HepG2 (cell line): ENCODE measurements around the gene PPP2R5E. TPM values are rescaled to one million over a fixed set of nuclear protein-coding genes. Genes with fewer than 3 reads are reported as not detected.

Experiments used
- ATAC-seq: fragments of 200-7000 bp; cut with Tn5 transposase; 3 replicates; pipeline ENCODE4 v1.9.1; 2020; ENCODE audit warnings: mild to moderate bottlenecking, moderate library complexity
- BruUV-seq: library from RNA; stranded (reverse); fragments of 400-500 nt; replicated peaks from 2 replicates; lab custom pipeline; 2021; lab: Mats Ljungman, UMichigan
- CTCF ChIA-PET: fragments of 300-600 bp; formaldehyde crosslinking; extraction: SDS; loops from one replicate; lab custom pipeline; 2021; ENCODE audit warnings: low total read pairs, inconsistent platforms, low intra/inter-chr PET ratio; lab: Yijun Ruan, JAX
- POLR2A ChIA-PET: fragments of 350-600 bp; sonication (Branson Sonifier 250); formaldehyde crosslinking; loops from one replicate; lab custom pipeline; 2020; ENCODE audit warnings: antibody characterized with exemption, inconsistent platforms; lab: Yijun Ruan, JAX
- DNase-seq: peaks from one replicate; pipeline ENCODE4 v3.0.0-alpha.2; 2015; ENCODE audit warnings: low spot score
- FAIRE-seq: peaks from 3 replicates; lab custom pipeline; 2011; peaks lifted over from hg19 to GRCh38; lab: Jason Lieb, UNC
- H2AFZ ChIP-seq: one replicate; pipeline ENCODE4 v1.6.1; 2011; ENCODE audit warnings: low read length, inconsistent platforms
- H3K27ac ChIP-seq: fragments of 300-600 bp; 3 replicates; pipeline ENCODE4 v1.8.0; 2011; ENCODE audit warnings: mixed run types, mild to moderate bottlenecking, mixed read lengths, low read length, inconsistent platforms; ENCODE audit not compliant: insufficient read depth; ENCODE audit errors: extremely low read length
- H3K27me3 ChIP-seq, 2 experiments: fragments of 200-600 bp in 1 of 2; 2 replicates in 1 of 2; 3 replicates in 1 of 2; pipeline versions ENCODE4 v1.6.0 to v1.8.0; 2011; ENCODE audit warnings: low read length in 2 of 2, mild to moderate bottlenecking in 2 of 2, moderate library complexity in 2 of 2, inconsistent platforms in 1 of 2; ENCODE audit not compliant: insufficient read depth in 2 of 2, control insufficient read depth in 1 of 2
- H3K36me3 ChIP-seq, 2 experiments: fragments of 200-600 bp in 1 of 2; replicated peaks in 1 of 2; 2 replicates in 1 of 2; 3 replicates in 1 of 2; pipeline versions ENCODE4 v1.5.1 to v1.8.0; 2011; ENCODE audit warnings: low read length in 2 of 2, inconsistent platforms in 1 of 2; ENCODE audit not compliant: insufficient read depth in 2 of 2, control insufficient read depth in 1 of 2
- H3K4me1 ChIP-seq: 2 replicates; pipeline ENCODE4 v1.5.1; 2012; ENCODE audit warnings: low read length, inconsistent platforms; ENCODE audit not compliant: insufficient read depth
- H3K4me2 ChIP-seq: 2 replicates; pipeline ENCODE4 v1.6.0; 2011; ENCODE audit warnings: low read depth, low read length, inconsistent platforms
- H3K4me3 ChIP-seq, 3 experiments: fragments of 200-600 bp in 1 of 3; sonication (generic), shearing (Covaris generic) in 1 of 3; replicated peaks in 1 of 3; 2 replicates each; pipeline ENCODE4 v1.5.1; 2011 to 2016; ENCODE audit warnings: low read length in 3 of 3, inconsistent platforms in 2 of 3, low read depth in 2 of 3, mild to moderate bottlenecking in 2 of 3, control low read depth in 1 of 3, mixed read lengths in 1 of 3; ENCODE audit not compliant: insufficient read depth in 1 of 3
- H3K79me2 ChIP-seq: one replicate; pipeline ENCODE4 v1.6.1; 2011; ENCODE audit warnings: low read length, inconsistent platforms; ENCODE audit not compliant: insufficient read depth
- H3K9ac ChIP-seq: 2 replicates; pipeline ENCODE4 v1.6.0; 2011; ENCODE audit warnings: mild to moderate bottlenecking, low read depth, low read length, inconsistent platforms; ENCODE audit not compliant: insufficient read depth
- H3K9me3 ChIP-seq: 2 replicates; pipeline ENCODE4 v1.5.1; 2012; ENCODE audit warnings: mild to moderate bottlenecking, low read length
- H4K20me1 ChIP-seq: 2 replicates; pipeline ENCODE4 v1.6.0; 2011; ENCODE audit warnings: inconsistent platforms, mild to moderate bottlenecking, low read length, moderate library complexity; ENCODE audit not compliant: insufficient read depth
- HHEX ChIP-seq: IDR thresholded peaks from 2 replicates; pipeline ENCODE4 v1.6.1; 2016; ENCODE audit warnings: control low read depth
- HMG20B ChIP-seq: conservative IDR thresholded peaks from 2 replicates; pipeline ENCODE4 v1.6.1; 2016; ENCODE audit warnings: missing genetic modification reagents, missing compliant biosample characterization
- NAIF1 ChIP-seq: sonication (generic); formaldehyde crosslinking; IDR thresholded peaks from 2 replicates; pipeline ENCODE4 v1.5.0; 2020; ENCODE audit warnings: mild to moderate bottlenecking, missing genetic modification reagents, borderline replicate concordance
- PAX8 ChIP-seq: sonication (generic); formaldehyde crosslinking; IDR thresholded peaks from 2 replicates; pipeline ENCODE4 v1.8.0; 2022; ENCODE audit warnings: mild to moderate bottlenecking, missing genetic modification reagents, borderline replicate concordance
- PHF8 ChIP-seq: sonication (generic); formaldehyde crosslinking; IDR thresholded peaks from 2 replicates; pipeline ENCODE4 v1.5.0; 2020; ENCODE audit warnings: missing genetic modification reagents
- PREB ChIP-seq: sonication (generic); formaldehyde crosslinking; IDR thresholded peaks from 2 replicates; pipeline ENCODE4 v1.4.0; 2020; ENCODE audit warnings: missing genetic modification reagents
- YEATS4 ChIP-seq: sonication (generic); formaldehyde crosslinking; IDR thresholded peaks from 2 replicates; pipeline ENCODE4 v1.4.0; 2020; ENCODE audit warnings: missing genetic modification reagents, borderline replicate concordance
- ZNF225 ChIP-seq: sonication (generic); formaldehyde crosslinking; IDR thresholded peaks from 2 replicates; pipeline ENCODE4 v1.4.0; 2020; ENCODE audit warnings: mild to moderate bottlenecking, missing genetic modification reagents
- ZNF337 ChIP-seq: sonication (generic); formaldehyde crosslinking; IDR thresholded peaks from 2 replicates; pipeline ENCODE4 v1.5.1; 2020; ENCODE audit warnings: missing genetic modification reagents, low read depth, mild to moderate bottlenecking, borderline replicate concordance
- ZNF652 ChIP-seq: IDR thresholded peaks from 2 replicates; pipeline ENCODE4 v1.6.1; 2016; ENCODE audit warnings: low read depth, borderline replicate concordance
- WGBS: methylation state at CpG from one replicate; pipeline ENCODE4 v1.1.6; 2017; ENCODE audit warnings: low lambda C conversion rate; 5-methylcytosine and 5-hydroxymethylcytosine counted together
- in situ Hi-C: cut with HindIII; loops from 2 replicates; pipeline ENCODE4 v1.10.0; 2017; ENCODE audit warnings: low pct_unique_long_range_greater_than_20kb; ENCODE audit not compliant: extremely low pct_ligation_motif_present
- intact Hi-C: fragments of 100-400 bp; cut with micrococcal nuclease; formaldehyde crosslinking; loops from one replicate; pipeline ENCODE4 v1.10.0; 2022; ENCODE audit not compliant: unreplicated experiment
- polyA plus RNA-seq, 8 experiments: library from polyadenylated mRNA; depleted of rRNA in 3 of 8; stranded (reverse) in 7 of 8; unstranded in 1 of 8; fragments of >200 nt; fragmentation: Illumina TruSeq in 4 of 8; extraction: Trizol in 4 of 8; gene quantifications; 2 replicates each; pipeline versions ENCODE4 v1.2.1 to v1.2.3, GENCODE V29; 2011 to 2016; ENCODE audit warnings: low read depth in 4 of 8, missing spikeins in 1 of 8, mixed read lengths in 1 of 8; ENCODE audit not compliant: insufficient read depth in 1 of 8
- total RNA-seq, 5 experiments: library from RNA; depleted of rRNA; stranded (reverse); fragments of >200 nt; fragmentation: Illumina TruSeq; extraction: Trizol; gene quantifications; 2 replicates each; pipeline ENCODE4 v1.2.3, GENCODE V29; 2016; ENCODE audit warnings: low read depth in 1 of 5

PPP2R5E gene
- total and polyA plus RNA-seq, 2 of the 13 experiments (the other 11 are each of a cell fraction or from before 2014, with no cell fraction given) = 8.9 to 11.0 TPM

GRCh38 chr14:63444588-63444987 is 98.6 kb downstream of the PPP2R5E start (continued):
- TF ChIP-seq PREB (CRISPR knock-in tag) (no peak), ZNF337 (CRISPR knock-in tag) (no peak), PHF8 (CRISPR knock-in tag) (no peak), HMG20B (CRISPR knock-in tag) (no peak), HHEX (CRISPR knock-in tag) (no peak), ZNF652 (no peak), PAX8 (no peak), YEATS4 (no peak)

GRCh38 chr14:63443988-63444387 is 99.2 kb downstream of the PPP2R5E start:
- peaks cover 1 to 3% of the 10 kb centered on the region in 2 experiments; a peak in 2 of 5 replicates for H3K36me3 ChIP-seq
- H3K9me3 ChIP-seq = no peaks in the 10 kb centered on the region
- no peak overlapping the region for H2AFZ ChIP-seq
- intact Hi-C loops (no loop called here), in situ Hi-C loops (no loop called here)
- H3K27me3 ChIP-seq = no peaks in the 10 kb centered on the region
- no peak overlapping the region for H3K4me2 ChIP-seq
- H3K79me2 ChIP-seq = peaks cover 12% of the 10 kb centered on the region
- CTCF ChIA-PET = no interaction called here
- WGBS = 98% methylated on average over 3 of the region's 3 CpGs
- DNase-seq (no peak), FAIRE-seq (no peak), ATAC-seq (no peak)
- no peak for TF ChIP-seq NAIF1 (CRISPR knock-in tag)
- TF ChIP-seq ZNF225 (CRISPR knock-in tag) = no peak
- no TSS peak for BruUV-seq
- H4K20me1 ChIP-seq = no peaks in the 10 kb centered on the region
- H3K9ac ChIP-seq = no peak overlapping the region
- POLR2A ChIA-PET = no interaction called here
- no peak overlapping the region for H3K4me3 ChIP-seq
- no peak overlapping the region for H3K27ac ChIP-seq
- H3K4me1 ChIP-seq = no peaks in the 10 kb centered on the region
